Activated naive CD8-positive, alpha-beta T cell (primary cell): Measurements from ENCODE around the gene OR6S1.

Experiments used
- H3K27ac Mint-ChIP-seq: one replicate; pipeline ENCODE4 v1.8.0; 2021; ENCODE audit warnings: mixed read lengths
- H3K27me3 Mint-ChIP-seq: one replicate; pipeline ENCODE4 v1.8.0; 2021; ENCODE audit warnings: mixed read lengths
- H3K36me3 Mint-ChIP-seq: one replicate; pipeline ENCODE4 v1.8.0; 2021; ENCODE audit warnings: mixed read lengths
- H3K4me1 Mint-ChIP-seq: one replicate; pipeline ENCODE4 v1.8.0; 2021; ENCODE audit warnings: low read depth, mixed read lengths
- H3K4me3 Mint-ChIP-seq: one replicate; pipeline ENCODE4 v1.8.0; 2021; ENCODE audit warnings: mild to moderate bottlenecking, mixed read lengths
- H3K9me3 Mint-ChIP-seq: one replicate; pipeline ENCODE4 v1.8.0; 2021; ENCODE audit warnings: low read depth, mixed read lengths

OR6S1 gene

GRCh38 chr14:20641591-20641990 lies at the start of gene OR6S1:
Gene OR6S1 (minus strand): TSS chr14:20641691. CDS start chr14:20641691, 0 bp downstream.
- H3K27ac Mint-ChIP-seq, result no peak within 1 kb of the TSS
- H3K27me3 Mint-ChIP-seq, result peaks cover 16% of the 10 kb centered on the region

GRCh38 chr14:20690848-20691640 lies 49.6 kb upstream of the OR6S1 start:
- no peak overlapping the region for H3K4me3 Mint-ChIP-seq
- H3K9me3 Mint-ChIP-seq, result no peaks in the 10 kb centered on the region
- H3K27me3 Mint-ChIP-seq, result peaks cover 3% of the 10 kb centered on the region
- H3K27ac Mint-ChIP-seq, result no peak overlapping the region
- H3K36me3 Mint-ChIP-seq, result no peaks in the 10 kb centered on the region
- peaks cover 4% of the 10 kb centered on the region for H3K4me1 Mint-ChIP-seq

More at GRCh38 chr14:20641591-20641990, at the start of gene OR6S1:
- H3K9me3 Mint-ChIP-seq, result no peaks in the 10 kb centered on the region
- no peak within 1 kb of the TSS for H3K4me3 Mint-ChIP-seq
- H3K4me1 Mint-ChIP-seq, result no peaks in the 10 kb centered on the region
- no peaks in the 10 kb centered on the region for H3K36me3 Mint-ChIP-seq

GRCh38 chr14:20688167-20688839 lies 46.8 kb upstream of the OR6S1 start, which contains the start of gene ANG:
Gene ANG (plus strand): TSS chr14:20688764. CDS start chr14:20693565, 4,801 bp downstream.
- no peak within 1 kb of the TSS for H3K4me3 Mint-ChIP-seq
- H3K36me3 Mint-ChIP-seq, result no peaks in the 10 kb centered on the region
- peaks cover 2% of the 10 kb centered on the region for H3K27me3 Mint-ChIP-seq
- H3K4me1 Mint-ChIP-seq, result peaks cover 6% of the 10 kb centered on the region
- H3K9me3 Mint-ChIP-seq, result no peaks in the 10 kb centered on the region
- no peak within 1 kb of the TSS for H3K27ac Mint-ChIP-seq

GRCh38 chr14:20687362-20688166 lies 46.1 kb upstream of the OR6S1 start:
- H3K27ac Mint-ChIP-seq, result no peak overlapping the region
- H3K4me3 Mint-ChIP-seq, result no peak overlapping the region
- no peaks in the 10 kb centered on the region for H3K27me3 Mint-ChIP-seq
- H3K36me3 Mint-ChIP-seq, result no peaks in the 10 kb centered on the region
- no peaks in the 10 kb centered on the region for H3K9me3 Mint-ChIP-seq
- H3K4me1 Mint-ChIP-seq, result peaks cover 6% of the 10 kb centered on the region

GRCh38 chr14:20686386-20687143 lies 45.1 kb upstream of the OR6S1 start:
- Mint-ChIP-seq H3K4me1 (peaks cover 6% of the 10 kb centered on the region), H3K27ac (no peak overlapping the region), H3K4me3 (no peak overlapping the region), H3K9me3 (no peaks in the 10 kb centered on the region), H3K36me3 (no peaks in the 10 kb centered on the region), H3K27me3 (no peaks in the 10 kb centered on the region)

DNA sequence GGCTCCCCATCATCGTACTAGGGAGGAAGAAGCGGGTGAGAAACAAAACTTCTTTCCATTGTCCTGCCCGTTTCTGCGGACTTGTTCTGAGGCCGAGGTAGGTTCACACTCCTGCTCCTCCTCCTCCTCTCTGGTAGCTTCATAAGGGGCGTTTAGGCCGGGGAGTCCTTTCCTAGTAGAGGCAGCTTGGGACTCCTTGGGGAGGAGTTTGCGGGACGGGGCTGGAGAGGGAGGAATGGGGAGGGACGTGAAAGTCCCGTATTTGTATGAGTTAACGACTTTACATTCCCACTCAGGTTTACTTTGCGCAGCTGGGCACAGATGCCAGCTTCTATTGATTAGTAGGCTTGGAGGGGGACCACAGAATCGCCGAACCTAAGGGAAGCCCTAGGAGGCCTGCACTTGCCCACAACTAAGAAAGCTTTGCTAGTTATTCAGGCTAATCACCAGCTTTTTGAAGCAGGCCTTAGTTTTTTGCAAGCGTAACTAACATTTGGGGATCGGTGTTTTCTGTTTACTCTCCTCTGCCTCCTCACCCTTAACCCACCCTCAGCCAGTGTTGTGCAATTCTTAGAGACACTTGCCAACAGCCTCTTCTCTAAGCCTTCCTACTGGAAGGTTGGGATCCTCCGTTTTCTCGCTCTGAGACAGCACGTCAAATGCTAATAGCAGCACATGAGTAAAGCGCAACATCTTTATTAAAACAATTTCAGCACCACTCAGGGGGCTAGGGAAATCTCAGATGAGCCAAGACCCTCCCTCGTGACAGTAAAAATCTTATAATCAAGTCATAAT lies 43.4 kb upstream of the OR6S1 start:
- Mint-ChIP-seq H3K4me3 (no peak overlapping the region), H3K36me3 (no peaks in the 10 kb centered on the region), H3K9me3 (no peaks in the 10 kb centered on the region), H3K4me1 (peaks cover 3% of the 10 kb centered on the region), H3K27me3 (no peaks in the 10 kb centered on the region), H3K27ac (peak overlapping the region; percentile 30)

GRCh38 chr14:20683891-20684661 lies 42.6 kb upstream of the OR6S1 start, which contains the start of gene RNASE4:
Gene RNASE4 (plus strand): TSS chr14:20684560. CDS start chr14:20699372, 14,812 bp downstream.
- H3K9me3 Mint-ChIP-seq, result no peaks in the 10 kb centered on the region
- H3K4me3 Mint-ChIP-seq, result no peak within 1 kb of the TSS
- peaks cover 3% of the 10 kb centered on the region for H3K4me1 Mint-ChIP-seq
- H3K36me3 Mint-ChIP-seq, result no peaks in the 10 kb centered on the region
- H3K27me3 Mint-ChIP-seq, result no peaks in the 10 kb centered on the region
- H3K27ac Mint-ChIP-seq, result peak within 1 kb of the TSS; percentile 30

DNA sequence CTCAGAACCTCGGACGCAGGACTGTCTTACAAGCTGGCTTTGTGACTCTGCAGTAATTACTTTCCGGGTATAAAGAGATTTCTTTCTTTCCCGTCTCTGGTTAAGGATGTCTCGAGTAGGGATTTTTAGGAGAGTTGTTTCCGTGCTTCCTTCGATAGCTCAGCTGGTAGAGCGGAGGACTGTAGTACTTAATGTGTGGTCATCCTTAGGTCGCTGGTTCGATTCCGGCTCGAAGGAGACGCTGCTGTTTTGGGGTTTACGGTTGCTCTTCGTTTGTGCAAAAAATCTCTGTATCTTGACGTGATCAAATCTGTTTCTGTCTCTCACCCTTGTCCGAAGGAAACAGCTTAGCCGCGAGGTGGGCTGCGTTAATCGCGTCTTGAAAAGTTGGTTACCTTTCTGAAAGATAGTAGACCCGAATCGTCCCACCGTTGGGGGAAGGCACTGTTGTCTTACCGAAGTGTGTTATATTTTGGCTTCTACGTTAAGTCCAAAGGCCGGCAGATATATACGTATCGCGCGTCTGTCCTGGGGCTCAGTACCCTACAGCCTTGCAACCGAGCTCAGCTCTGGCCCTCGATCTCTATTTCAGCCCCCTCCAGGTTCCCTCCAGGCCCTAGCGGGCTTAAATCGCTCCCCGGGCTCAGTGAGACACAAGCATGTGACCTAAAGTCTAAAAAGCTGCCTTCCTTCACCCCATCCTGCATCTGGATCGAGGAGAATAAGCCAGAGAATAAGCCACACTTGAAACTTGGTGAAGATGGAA lies 41.8 kb upstream of the OR6S1 start:
- Mint-ChIP-seq H3K4me1 (peaks cover 3% of the 10 kb centered on the region), H3K36me3 (no peaks in the 10 kb centered on the region), H3K4me3 (no peak overlapping the region), H3K27ac (no peak overlapping the region), H3K9me3 (no peaks in the 10 kb centered on the region), H3K27me3 (no peaks in the 10 kb centered on the region)

DNA sequence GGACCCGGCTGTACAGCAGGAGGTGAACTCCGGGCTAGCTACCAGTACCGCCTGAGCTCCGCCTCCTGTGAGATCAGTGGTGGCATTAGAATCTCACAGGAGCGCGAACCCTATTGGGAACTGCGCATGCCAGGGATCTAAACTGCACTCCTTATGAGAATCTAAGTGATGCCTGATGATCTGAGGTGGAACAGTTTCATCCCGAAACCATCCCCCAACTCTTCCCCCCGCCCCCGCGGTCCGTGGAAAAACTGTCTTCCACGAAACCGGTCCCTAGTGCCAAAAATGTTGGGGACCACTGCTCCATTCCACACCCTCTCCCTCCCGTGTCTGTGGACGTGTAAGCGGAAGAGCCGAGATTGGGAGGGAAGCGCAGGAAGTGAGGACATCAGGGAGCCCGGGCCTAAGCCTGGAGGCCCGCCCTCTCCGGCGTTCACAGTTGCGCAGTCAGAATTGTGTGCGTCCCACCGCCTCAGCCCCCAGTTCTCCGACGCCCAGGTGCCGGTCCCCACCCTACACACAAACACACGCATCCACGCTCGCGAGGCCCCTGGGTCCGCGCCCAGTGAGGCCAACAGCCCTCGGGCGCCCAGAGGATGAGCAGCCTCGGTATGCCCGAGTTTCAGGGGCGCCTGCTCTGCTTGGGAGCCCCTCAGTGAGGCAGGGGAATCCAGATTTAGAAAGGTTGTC lies 41.1 kb upstream of the OR6S1 start:
- Mint-ChIP-seq H3K36me3 (no peaks in the 10 kb centered on the region), H3K4me3 (no peak overlapping the region), H3K4me1 (peaks cover 3% of the 10 kb centered on the region), H3K27ac (no peak overlapping the region), H3K27me3 (no peaks in the 10 kb centered on the region), H3K9me3 (no peaks in the 10 kb centered on the region)

GRCh38 chr14:20682127-20682434 lies 40.6 kb upstream of the OR6S1 start:
- no peaks in the 10 kb centered on the region for H3K9me3 Mint-ChIP-seq
- H3K4me1 Mint-ChIP-seq, result peaks cover 3% of the 10 kb centered on the region
- no peak overlapping the region for H3K27ac Mint-ChIP-seq
- H3K27me3 Mint-ChIP-seq, result no peaks in the 10 kb centered on the region
- no peak overlapping the region for H3K4me3 Mint-ChIP-seq
- no peaks in the 10 kb centered on the region for H3K36me3 Mint-ChIP-seq

- H3K9me3 Mint-ChIP-seq, result no peaks in the 10 kb centered on the region
- H3K4me1 Mint-ChIP-seq, result peaks cover 3% of the 10 kb centered on the region
- H3K27me3 Mint-ChIP-seq, result no peaks in the 10 kb centered on the region
- no peak overlapping the region for H3K27ac Mint-ChIP-seq
- H3K4me3 Mint-ChIP-seq, result no peak overlapping the region
- no peaks in the 10 kb centered on the region for H3K36me3 Mint-ChIP-seq
Observed at GRCh38 chr14:20681348-20682126, 40.0 kb upstream of the OR6S1 start.
